ENCODE data around the gene SMG9.

GRCh38 chr19:43767316-43767715 lies 12.6 kb upstream of the SMG9 start:
- TF ChIP-seq, protein P1, sequence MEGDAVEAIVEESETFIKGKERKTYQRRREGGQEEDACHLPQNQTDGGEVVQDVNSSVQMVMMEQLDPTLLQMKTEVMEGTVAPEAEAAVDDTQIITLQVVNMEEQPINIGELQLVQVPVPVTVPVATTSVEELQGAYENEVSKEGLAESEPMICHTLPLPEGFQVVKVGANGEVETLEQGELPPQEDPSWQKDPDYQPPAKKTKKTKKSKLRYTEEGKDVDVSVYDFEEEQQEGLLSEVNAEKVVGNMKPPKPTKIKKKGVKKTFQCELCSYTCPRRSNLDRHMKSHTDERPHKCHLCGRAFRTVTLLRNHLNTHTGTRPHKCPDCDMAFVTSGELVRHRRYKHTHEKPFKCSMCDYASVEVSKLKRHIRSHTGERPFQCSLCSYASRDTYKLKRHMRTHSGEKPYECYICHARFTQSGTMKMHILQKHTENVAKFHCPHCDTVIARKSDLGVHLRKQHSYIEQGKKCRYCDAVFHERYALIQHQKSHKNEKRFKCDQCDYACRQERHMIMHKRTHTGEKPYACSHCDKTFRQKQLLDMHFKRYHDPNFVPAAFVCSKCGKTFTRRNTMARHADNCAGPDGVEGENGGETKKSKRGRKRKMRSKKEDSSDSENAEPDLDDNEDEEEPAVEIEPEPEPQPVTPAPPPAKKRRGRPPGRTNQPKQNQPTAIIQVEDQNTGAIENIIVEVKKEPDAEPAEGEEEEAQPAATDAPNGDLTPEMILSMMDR (IDR thresholded peaks at IDR 0.05; ENCODE audit: low read depth, low read length) = no peak
- no peak for TF ChIP-seq EZH2phosphoT487 (IDR thresholded peaks at IDR 0.05; ENCODE audit: low read depth)

All from OCI-LY3 (cell line).